GM18858 (cell line): ENCODE results near the gene PRMT7.
A peak's percentile ranks its signal among the peaks of the same experiment; 100 is the strongest.

Experiments used
- ATAC-seq: cut with Tn5 transposase; IDR thresholded peaks from one replicate; pipeline ENCODE4 v1.9.1; 2021; ENCODE audit not compliant: unreplicated experiment

The PRMT7 gene, protein sequence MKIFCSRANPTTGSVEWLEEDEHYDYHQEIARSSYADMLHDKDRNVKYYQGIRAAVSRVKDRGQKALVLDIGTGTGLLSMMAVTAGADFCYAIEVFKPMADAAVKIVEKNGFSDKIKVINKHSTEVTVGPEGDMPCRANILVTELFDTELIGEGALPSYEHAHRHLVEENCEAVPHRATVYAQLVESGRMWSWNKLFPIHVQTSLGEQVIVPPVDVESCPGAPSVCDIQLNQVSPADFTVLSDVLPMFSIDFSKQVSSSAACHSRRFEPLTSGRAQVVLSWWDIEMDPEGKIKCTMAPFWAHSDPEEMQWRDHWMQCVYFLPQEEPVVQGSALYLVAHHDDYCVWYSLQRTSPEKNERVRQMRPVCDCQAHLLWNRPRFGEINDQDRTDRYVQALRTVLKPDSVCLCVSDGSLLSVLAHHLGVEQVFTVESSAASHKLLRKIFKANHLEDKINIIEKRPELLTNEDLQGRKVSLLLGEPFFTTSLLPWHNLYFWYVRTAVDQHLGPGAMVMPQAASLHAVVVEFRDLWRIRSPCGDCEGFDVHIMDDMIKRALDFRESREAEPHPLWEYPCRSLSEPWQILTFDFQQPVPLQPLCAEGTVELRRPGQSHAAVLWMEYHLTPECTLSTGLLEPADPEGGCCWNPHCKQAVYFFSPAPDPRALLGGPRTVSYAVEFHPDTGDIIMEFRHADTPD

DNA sequence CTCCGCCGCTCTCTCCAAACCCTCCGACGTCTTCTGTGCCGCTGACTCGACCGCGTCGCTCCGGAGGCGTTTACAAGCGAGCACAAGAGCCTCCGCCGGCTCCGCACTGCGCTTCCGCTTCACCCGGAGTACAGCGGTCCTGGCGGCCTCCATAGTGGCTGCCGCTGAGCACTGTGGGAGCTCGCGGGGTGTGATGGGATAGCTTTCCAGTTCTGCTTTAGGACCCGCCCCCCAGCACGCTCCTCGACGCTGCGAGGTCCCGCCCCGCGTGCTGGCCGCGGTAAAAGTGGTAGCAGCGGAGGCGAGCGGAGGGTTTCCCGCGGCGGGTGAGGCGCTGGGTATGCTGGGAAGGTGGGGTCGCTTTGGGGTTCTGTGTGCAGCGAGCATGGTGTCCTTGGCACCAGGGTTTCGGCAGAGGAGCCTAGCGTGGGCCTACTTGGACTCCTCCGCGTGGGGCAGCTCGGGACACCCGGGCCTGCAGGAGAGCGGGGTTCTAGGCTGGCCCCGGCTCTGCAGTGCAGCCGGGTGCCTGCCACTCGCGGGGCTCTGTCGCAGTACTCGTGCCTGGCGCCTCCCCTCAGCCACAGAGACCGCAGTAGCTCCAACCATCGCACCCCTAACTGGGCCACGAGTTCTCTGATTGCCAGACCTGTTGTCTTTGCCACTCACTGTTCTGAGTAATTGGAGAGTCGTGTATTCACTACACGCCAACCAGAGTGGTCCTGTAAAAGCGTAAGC, at the start of gene PRMT7, which contains the start of gene SLC7A6OS:
Gene PRMT7, plus strand, starts transcription at position 246 of the 738 bp plus-strand sequence. CDS start 4,961 bp downstream, outside the sequence.
Gene SLC7A6OS, minus strand, starts transcription at position 173 of the 738 bp plus-strand sequence. Its CDS starts 20 bp downstream, at position 153.
- peak; percentile 88 for ATAC-seq

DNA sequence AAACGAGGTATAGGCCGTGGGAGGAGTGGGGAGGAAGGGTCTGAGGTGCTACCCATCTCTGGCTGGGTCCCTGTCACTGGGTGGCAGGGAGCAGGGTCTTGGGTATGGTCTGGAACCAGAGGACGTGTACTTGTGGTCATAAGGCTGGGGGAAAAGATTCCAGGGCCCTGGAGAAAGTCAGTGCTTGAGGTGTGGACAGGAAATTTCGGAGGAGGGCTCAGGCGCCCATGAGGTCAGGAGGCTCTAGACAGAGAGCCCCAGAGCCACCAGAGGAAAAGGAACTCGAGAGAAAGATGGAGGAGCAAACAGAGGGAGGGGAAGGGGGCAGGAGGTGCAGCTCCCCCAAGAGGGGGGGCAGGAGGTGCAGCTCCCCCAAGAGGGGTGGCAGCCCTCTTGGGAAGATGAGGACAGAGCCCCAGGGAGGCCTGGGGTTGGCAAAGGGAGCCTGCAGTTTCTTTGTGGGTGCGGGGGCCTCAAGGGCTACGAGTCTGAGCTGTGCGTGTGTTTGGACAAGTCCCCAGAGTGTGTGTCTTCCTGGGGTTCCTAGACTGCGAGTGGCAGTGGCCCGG, 47.2 kb upstream of the PRMT7 start:
- no peak for ATAC-seq

DNA sequence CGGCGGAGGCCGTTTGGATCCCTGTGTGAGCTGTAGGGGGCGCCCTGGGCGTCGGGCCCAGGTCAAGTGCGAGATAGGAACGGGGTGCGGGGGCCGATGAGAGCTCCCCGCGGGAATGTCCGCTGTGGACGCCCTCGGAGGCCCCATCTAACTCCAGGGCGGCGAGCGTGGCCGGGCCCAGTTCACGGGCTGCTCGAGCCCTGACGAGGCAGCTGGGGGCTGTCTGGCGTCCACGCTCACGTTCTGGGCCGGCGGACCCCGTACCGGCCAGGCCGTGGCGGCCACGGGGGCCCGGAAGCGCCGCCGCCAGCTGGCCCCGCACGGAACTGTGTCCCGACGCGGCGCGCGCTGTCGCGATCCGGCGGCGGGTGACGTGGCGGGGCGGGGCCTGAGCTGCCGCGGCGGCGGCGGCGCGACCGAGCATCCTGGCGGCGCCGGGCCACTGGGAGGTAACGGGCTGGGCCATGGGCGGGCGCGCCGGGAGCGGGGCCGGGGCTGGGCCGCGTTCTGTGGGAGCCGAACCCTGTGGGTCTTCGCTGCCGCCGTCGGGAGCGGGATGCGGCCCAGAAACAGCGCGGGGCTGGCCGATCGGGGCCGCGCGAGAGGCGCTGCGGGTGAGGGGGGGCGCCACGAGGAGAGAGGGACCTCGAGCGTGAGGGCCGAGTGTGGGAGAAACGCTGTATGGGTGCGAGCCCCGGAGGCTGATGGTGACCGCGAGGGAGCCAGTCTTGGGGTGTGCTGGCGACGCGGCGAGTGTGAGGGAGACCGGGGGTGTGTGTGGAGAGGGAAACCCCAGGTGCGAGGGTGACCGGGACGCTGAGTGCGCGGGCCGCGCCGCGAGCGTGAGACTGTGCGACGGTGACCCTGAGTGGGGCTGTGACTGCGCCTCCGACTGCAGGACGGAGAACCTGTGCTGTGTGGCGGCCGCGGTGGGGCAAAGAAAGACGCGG, 46.4 kb upstream of the PRMT7 start, which contains the start of gene SLC7A6:
Gene SLC7A6, plus strand, starts transcription at position 399 of the 950 bp plus-strand sequence. CDS start 10,201 bp downstream, outside the sequence.
- ATAC-seq, result peak; percentile 44

DNA sequence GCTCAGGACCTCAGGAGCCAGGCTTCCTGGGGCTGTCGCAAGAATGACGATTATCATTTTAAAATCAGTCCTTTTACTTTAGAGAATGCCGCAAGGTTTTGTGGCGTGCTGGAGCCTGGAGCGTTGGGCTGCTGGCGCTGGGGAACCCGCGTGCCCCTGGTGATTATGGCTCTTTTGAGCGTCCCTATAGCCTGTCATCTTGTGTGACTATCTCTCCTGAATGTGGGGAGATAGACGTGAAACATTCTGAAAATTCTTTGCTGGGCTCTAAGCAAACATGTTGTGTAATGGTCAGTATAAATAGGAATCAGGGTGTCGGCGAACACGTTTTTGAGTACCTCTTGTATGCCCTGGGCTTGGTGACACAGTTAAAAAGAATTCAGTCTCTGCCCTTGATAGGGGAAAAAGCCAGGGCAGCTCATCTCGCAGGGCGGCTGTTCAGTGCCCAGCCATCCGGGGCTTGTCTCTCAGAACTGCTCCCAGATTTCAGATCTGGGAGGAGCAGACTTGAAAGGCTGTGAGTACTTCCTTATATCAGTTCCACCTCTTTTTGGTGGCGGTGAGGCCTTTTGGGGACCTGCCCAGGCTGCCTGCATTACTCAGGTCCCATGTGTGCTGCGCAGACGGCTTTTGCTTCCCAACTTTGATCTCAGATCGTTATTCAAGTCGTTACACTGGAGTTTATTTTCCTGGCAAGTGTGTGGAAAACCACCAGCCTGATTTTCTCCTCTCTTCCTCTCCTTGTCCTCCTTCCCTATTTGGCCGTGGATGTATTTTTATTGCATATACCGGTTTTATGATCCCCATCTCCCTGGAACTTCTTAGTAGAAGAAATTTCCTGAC, 45.5 kb upstream of the PRMT7 start:
- no peak for ATAC-seq

DNA sequence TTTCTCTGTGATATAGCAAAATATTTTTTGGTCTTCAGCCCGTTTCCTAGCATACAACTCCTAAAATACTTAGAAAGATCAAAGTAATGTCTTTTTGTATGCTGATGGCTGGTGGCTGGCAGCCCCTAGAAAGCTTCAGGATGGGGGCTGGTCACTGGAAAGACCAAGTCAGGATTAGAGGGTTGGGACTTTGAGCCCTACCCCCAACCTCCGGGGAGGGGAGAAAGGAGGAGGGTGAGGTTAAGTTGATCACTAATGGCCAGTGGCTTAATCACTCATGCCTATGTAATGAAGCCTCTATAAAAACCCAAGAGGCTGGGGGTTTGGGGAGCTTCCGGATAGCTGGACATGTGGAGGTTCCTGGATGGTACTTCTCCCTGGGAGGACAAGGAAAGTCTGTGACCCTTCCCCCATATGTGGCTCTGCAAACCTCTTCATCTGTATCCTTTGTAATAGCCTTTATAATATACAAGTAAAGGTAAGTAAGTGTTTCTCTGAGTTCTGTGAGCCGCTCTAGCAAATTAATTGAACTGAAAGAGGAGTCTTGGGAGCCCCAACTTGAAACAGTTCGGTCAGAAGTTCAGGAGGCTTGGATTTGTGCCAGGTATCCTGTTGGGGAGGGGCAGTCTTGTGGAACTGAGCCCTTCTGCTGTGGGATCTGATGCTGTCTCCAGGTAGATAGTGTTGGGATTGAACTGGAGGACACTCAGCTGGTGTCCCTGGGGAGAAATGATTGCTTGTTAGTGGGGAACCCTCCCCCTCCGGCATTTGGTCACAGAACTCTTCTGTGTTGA, 43.0 kb upstream of the PRMT7 start:
- ATAC-seq, result no peak

DNA sequence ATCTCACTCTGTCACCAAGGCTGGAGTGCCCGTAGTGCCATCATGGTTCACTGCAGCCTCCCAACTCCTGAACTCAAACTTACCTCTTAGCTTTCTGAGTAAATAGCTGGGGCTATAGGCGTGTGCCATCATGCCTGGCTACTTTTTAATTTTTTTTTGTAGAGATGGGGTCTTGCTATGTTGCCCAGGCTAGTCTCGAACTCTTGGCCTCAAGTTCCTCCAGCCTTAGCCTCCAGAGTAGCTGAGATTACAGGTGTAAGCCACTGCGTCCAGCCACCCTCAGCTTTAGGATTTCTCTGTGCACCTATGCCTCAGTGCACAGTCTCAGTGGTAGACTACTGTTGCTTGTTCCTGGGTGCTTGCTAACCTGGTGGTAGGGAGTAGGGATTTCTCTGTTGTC, 41.0 kb upstream of the PRMT7 start:
- ATAC-seq, result no peak

DNA sequence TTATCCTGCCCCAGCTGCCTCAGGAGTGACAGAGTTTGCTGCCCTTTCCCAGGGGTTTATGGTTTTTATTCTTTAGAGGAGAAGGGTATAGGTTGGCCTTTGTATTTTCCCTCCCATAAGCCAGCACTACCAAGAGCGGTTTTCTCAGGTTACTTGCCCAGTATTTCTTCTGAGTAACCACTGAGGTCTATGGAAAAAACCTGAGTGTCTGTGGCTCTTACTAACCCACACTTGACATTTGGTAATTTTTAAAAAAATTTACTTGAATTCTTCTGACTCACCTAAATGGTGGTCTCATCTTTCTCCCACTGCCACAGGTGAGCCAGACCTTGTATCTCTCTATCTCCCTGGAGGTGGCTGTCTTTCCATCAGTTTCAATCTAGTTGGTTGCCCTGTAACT, 40.5 kb upstream of the PRMT7 start:
- no peak for ATAC-seq

DNA sequence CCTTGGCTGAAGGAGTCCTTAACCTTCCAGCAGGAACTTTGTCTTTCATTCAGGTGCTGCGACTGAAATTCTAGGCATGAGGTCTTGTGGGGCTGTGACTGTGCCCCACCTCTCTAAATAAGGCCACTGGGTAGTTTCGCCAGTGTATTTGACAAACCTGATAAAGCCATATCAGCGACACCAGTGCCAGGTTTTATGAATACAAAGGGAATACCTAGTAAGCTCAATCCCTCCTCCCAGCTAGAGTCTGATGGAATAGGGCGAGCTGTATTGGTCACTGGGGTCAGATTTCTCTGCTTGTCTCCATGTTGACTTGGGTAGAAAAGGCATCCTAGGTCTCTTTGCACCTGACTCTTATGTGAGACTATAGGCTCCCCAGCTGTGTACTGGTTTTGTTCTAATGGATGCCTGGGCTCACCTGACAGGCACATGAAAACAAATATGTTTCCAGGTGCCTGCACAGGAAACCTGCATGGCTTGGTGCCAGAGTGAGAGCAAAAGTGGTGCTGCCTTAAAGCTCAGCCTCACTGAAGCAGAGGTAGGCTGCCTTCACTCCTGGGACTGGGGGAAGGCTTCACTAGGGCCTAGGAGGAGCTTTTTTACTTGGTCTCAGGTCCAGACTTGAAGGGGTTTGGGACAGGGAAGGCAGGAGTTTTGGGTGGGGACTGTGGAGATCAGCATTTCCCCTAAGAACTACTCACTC, 38.2 kb upstream of the PRMT7 start:
- ATAC-seq, result no peak

DNA sequence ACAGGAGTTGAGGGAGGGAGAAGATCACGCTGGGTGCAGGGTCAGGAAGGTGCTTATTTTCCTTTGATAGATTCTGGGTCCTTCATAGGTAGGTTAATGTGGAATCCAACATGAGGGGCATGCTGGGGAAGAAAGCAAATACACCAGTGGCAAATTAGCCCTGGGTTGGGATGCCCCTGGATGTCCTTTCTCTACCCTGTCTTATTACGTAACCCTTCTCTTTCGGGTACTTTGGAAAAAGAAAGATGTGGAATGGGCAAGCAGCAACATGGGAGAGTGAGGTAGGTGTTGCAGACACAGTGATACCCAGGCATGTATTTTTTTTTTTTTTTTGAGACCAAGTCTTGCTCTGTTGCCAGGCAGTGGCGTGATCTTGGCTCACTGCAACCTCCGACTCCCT, 37.4 kb upstream of the PRMT7 start:
- ATAC-seq, result no peak

DNA sequence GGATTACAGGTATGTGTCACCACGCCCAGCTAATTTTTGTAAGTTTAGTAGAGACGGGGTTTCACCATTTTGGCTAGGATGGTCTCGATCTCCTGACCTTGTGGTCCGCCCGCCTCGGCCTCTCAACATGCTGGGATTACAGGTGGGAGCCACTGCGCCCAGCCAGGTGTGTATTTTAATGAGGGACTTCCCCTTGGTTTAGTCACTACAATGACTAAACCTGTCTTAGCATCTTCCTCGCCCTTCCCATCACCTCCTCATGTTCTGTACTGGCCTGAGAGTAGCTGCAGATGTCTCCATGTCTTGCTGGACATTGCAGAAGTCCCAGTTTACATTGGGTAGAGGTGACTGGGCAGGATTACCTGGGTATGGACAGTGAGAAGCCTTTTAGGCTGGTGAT, 36.9 kb upstream of the PRMT7 start:
- ATAC-seq, result no peak

DNA sequence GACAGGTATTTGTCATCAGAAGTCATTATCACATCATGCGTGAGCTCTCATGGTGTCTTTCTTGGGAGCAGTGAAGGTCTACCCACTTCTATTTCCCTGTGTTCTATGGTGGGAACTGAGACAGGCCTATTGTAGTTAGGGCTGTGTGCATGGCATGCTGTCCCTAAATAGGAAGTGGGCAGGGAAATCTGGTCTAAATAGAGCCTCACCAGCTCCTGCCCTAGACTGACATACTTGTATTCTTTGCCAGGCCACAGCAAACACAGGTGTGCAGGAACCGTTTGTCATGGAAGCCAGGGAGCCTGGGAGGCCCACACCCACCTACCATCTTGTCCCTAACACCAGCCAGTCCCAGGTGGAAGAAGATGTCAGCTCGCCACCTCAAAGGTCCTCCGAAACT, 36.4 kb upstream of the PRMT7 start:
- no peak for ATAC-seq

DNA sequence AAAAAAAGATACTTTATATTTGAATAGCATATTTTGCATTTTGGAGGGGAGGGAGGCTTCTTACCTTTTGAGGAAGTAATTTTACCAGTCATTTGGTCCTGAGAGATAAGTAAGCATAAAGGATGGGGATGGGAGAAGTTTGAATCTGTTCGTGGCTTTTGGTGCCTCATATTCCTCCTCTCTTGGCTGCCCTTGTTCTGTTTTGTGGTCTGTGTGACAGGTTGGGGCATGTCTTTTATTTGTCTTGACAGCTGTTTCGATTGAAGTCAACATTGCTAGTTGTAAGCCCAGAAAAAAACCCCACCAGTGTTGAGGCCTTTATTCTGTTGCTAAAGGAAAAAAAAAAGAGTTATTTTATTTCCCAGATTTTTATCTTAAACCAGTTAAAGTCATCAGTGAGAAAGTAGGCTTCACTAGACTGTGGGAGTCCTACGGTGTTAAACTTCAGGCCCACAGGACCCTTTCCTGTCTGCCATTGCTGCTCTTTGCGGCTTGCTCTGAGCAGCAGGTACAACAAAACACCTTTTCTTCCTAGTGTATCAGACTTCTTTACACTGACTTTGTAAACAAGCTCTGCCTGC, 35.1 kb upstream of the PRMT7 start:
- peak; percentile 68 for ATAC-seq

DNA sequence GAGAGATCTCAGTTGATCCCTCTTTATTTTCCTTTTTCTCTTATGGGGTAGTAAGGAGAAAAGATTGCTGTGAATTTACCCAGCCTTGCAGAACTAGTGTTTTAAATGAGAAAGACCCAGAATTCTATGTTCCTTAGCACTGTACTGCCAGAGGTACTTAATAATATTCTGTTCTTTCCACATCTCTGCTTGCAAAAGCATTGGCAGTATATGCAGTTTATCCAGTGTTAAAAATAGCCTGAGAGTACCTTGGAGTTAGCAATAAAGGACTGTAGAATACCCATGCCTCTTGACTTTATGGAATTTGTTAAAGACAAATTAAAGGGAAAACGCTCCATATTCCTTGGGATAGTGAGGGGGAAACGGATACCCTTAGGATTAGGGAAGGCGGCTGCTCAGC, 34.6 kb upstream of the PRMT7 start:
- ATAC-seq, result no peak

DNA sequence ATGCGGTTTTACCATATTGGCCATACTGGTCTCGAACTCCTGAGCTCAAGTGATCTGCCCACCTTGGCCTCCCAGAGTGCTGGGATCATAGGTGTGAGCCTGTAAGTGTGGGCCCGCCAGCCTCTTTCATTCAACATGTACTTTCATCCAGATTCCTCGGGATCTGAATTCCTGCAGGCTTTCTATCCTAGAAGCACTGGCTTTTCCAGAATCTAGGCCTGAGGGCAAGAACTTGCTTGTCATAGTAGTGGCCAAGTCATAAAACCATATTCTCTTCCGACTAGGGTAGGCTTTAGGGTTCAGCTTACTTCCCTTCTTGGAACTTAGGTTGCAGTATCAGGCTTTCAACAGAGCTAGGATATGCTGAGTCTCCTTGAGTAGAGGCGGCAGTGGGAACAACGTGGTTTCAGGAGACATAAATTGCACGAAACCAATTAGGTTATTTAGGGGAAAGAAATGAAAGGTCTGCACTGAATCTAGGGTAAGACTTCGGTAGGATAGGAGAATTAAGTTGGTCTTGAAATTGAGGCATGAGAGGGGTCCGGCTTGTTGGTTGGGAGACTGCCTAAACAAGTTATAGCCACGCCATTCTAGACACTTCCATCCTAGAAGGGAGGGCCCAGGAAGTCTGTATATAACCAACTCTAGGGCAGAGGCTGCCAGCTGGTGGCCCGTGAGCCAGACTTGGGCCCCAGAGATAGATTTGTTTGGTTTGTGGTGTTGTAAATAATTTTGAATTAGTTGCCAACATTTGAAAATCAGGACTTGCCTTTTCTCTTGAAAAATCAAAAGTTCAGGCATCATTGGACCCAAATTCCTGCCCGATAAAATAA, 30.9 kb upstream of the PRMT7 start:
- ATAC-seq, result no peak

DNA sequence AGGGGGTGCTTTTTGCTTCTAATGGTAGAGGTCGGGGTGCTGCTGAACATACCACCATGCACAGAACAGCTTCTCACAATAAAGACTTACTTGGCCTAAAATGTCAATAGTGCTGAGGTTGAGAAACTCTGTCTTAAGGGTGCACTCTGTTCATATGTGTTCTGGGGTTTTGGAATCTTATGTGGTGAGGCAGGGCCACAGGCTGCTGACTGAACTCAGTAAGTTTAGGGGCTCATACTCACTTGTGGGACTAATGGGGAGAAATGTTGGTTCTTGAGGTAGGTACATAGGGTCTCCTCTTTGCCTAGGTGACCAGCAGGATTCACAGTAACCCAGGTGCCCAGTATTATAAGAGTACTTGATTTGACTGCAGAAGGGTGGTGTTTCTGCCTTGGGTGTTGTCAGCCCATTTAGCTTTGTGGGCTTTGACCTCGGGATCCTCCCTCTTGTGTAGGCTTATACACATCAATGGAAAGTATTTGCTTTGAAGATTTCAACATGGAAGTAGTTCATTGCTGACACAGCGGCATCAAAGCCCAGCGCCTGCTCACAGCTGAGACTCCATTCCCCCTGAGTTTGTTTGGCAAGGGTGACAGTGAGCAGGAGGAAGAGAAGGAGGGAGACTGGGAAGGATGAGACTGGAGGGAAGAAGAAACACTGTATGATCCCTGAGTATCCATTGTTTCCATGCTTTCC, 29.3 kb upstream of the PRMT7 start:
- ATAC-seq, result no peak

DNA sequence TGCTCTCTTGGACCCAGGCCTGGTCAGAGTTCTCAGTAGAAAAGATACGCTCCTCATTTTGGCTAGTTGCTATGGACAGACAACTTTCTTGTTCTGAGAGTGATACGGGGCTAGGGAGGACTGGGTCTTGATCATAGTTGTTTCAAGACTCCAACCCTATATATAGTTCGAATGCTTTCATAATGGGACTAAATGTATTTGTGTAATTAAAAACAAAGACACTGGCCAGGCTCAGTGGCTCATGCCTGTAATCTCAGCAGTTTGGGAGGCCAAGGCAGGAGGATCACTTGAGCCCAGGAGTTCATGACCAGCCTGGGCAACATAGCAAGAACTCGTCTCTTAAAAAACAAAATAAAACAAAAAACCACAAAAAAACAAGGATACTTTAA, 28.8 kb upstream of the PRMT7 start:
- no peak for ATAC-seq
